K562 (cell line): Measurements from ENCODE around the gene UBE2K. TPM values are rescaled to one million over a fixed set of nuclear protein-coding genes. Genes with fewer than 3 reads are reported as not detected.

Experiments used
- ATAC-seq: fragments of 200-7000 bp; cut with Tn5 transposase; 3 replicates; pipeline ENCODE4 v1.9.1; 2020; ENCODE audit warnings: moderate library complexity
- BruUV-seq: library from RNA; stranded (reverse); fragments of 400-500 nt; replicated peaks from 2 replicates; lab custom pipeline; 2021; lab: Mats Ljungman, UMichigan
- CTCF ChIA-PET: fragments of 300-600 bp; formaldehyde crosslinking; extraction: SDS; loops from one replicate; lab custom pipeline; 2021; ENCODE audit warnings: low intra/inter-chr PET ratio; lab: Yijun Ruan, JAX
- POLR2A ChIA-PET: fragments of 300-600, 350-650 bp; sonication (Branson Sonifier 250); formaldehyde crosslinking; extraction: SDS; loops from one replicate; lab custom pipeline; 2021; ENCODE audit warnings: antibody characterized with exemption, inconsistent platforms; lab: Yijun Ruan, JAX
- DNase-seq, 4 experiments: peaks; one replicate each; pipeline versions ENCODE4 v3.0.0 to v3.0.0-alpha.2; 2011 to 2018; ENCODE audit warnings: low spot score in 3 of 4, mixed read lengths in 3 of 4; ENCODE audit errors: extremely low read depth in 1 of 4
- FAIRE-seq: peaks from 2 replicates; lab custom pipeline; 2011; peaks lifted over from hg19 to GRCh38; lab: Jason Lieb, UNC
- H2AFZ ChIP-seq: 2 replicates; pipeline ENCODE4 v1.6.0; 2011; ENCODE audit warnings: low read depth, low read length, control low read depth, inconsistent platforms
- H3K27ac ChIP-seq: fragments of 200-600 bp; 3 replicates; pipeline ENCODE4 v1.8.0; 2011; ENCODE audit warnings: low read depth, mild to moderate bottlenecking, control low read depth, inconsistent platforms, low read length, moderate library complexity, mixed read lengths; ENCODE audit errors: extremely low read depth
- H3K27me3 ChIP-seq, 2 experiments: fragments of 300-600 bp in 1 of 2; 2 replicates in 1 of 2; 3 replicates in 1 of 2; pipeline versions ENCODE4 v1.6.0 to v1.8.0; 2011; ENCODE audit warnings: inconsistent platforms in 2 of 2, low read length in 2 of 2, mild to moderate bottlenecking in 1 of 2, mixed read lengths in 1 of 2, moderate library complexity in 1 of 2; ENCODE audit not compliant: control insufficient read depth in 2 of 2, insufficient read depth in 2 of 2
- H3K36me3 ChIP-seq: fragments of 300-600 bp; 3 replicates; pipeline ENCODE4 v1.8.0; 2011; ENCODE audit warnings: mild to moderate bottlenecking, low read length, inconsistent platforms; ENCODE audit not compliant: control insufficient read depth, insufficient read depth
- H3K4me1 ChIP-seq, 2 experiments: fragments of 200-600 bp in 1 of 2; replicated peaks in 1 of 2; 2 replicates in 1 of 2; 3 replicates in 1 of 2; pipeline versions ENCODE4 v1.5.1 to v1.8.0; 2011; ENCODE audit warnings: inconsistent platforms in 2 of 2, low read length in 2 of 2, mild to moderate bottlenecking in 1 of 2, mixed read lengths in 1 of 2, moderate library complexity in 1 of 2; ENCODE audit not compliant: control insufficient read depth in 2 of 2, insufficient read depth in 2 of 2
- H3K4me2 ChIP-seq: 2 replicates; pipeline ENCODE4 v1.6.1; 2011; ENCODE audit warnings: low read length, control low read depth, inconsistent platforms, mixed read lengths; ENCODE audit not compliant: insufficient read depth
- H3K4me3 ChIP-seq: fragments of 200-600 bp; sonication (generic), shearing (Covaris generic); 2 replicates; pipeline ENCODE4 v1.5.1; 2016; ENCODE audit warnings: control low read depth, inconsistent platforms
- H3K79me2 ChIP-seq: fragments of 200-600 bp; 3 replicates; pipeline ENCODE4 v1.8.0; 2011; ENCODE audit warnings: low read length, inconsistent platforms; ENCODE audit not compliant: control insufficient read depth, insufficient read depth
- H3K9ac ChIP-seq, 2 experiments: 2 replicates each; pipeline versions ENCODE4 v1.6.0 to v1.6.1; 2011; ENCODE audit warnings: low read depth in 2 of 2, low read length in 2 of 2, control low read depth in 1 of 2, inconsistent platforms in 1 of 2, mild to moderate bottlenecking in 1 of 2, mixed read lengths in 1 of 2; ENCODE audit not compliant: insufficient read depth in 1 of 2
- H3K9me1 ChIP-seq: one replicate; pipeline ENCODE4 v1.6.0; 2011; ENCODE audit warnings: inconsistent platforms, mild to moderate bottlenecking, low read length, moderate library complexity; ENCODE audit not compliant: control insufficient read depth, insufficient read depth
- H3K9me3 ChIP-seq: replicated peaks from 2 replicates; pipeline ENCODE4 v1.5.1; 2011; ENCODE audit warnings: low read depth, low read length, inconsistent platforms; ENCODE audit not compliant: control insufficient read depth, insufficient read depth
- H4K20me1 ChIP-seq: replicated peaks from 2 replicates; pipeline ENCODE4 v1.6.1; 2011; ENCODE audit warnings: low read length, inconsistent platforms, mixed read lengths; ENCODE audit not compliant: control insufficient read depth, insufficient read depth
- BRD9 ChIP-seq: fragments of 450-650 bp; IDR thresholded peaks from 2 replicates; pipeline ENCODE4 v1.6.1; 2018; ENCODE audit warnings: low read depth; ENCODE audit not compliant: partially characterized antibody
- CEBPG ChIP-seq, 3 experiments: fragments of 200-800 bp in 1 of 3; sonication (Bioruptor generic) in 1 of 3; sonication (generic) in 1 of 3; formaldehyde crosslinking in 1 of 3; IDR thresholded peaks in 2 of 3; conservative IDR thresholded peaks in 1 of 3; 2 replicates each; pipeline versions ENCODE4 v1.6.1 to v1.8.0; 2016 to 2022; ENCODE audit warnings: missing compliant biosample characterization in 2 of 3, missing genetic modification characterization in 2 of 3, mild to moderate bottlenecking in 1 of 3, missing genetic modification reagents in 1 of 3
- DPF2 ChIP-seq: fragments of 450-650 bp; IDR thresholded peaks from 2 replicates; pipeline ENCODE4 v1.6.1; 2016
- EGR1 ChIP-seq: fragments of 450-650 bp; conservative IDR thresholded peaks from 2 replicates; pipeline ENCODE4 v1.6.1; 2017; ENCODE audit warnings: mild to moderate bottlenecking
- IFI16 ChIP-seq: fragments of 250-450 bp; sonication (Bioruptor Pico); IDR thresholded peaks from 2 replicates; pipeline ENCODE4 v2.1.2; 2022; ENCODE audit warnings: mild to moderate bottlenecking, inconsistent platforms
- MCM3 ChIP-seq: fragments of 450-650 bp; IDR thresholded peaks from 2 replicates; pipeline ENCODE4 v1.6.1; 2016
- NCOA4 ChIP-seq: fragments of 450-650 bp; IDR thresholded peaks from 2 replicates; pipeline ENCODE4 v1.6.1; 2018; ENCODE audit warnings: mild to moderate bottlenecking; ENCODE audit not compliant: partially characterized antibody
- NFATC3 ChIP-seq: fragments of 450-650 bp; IDR thresholded peaks from 2 replicates; pipeline ENCODE4 v1.6.1; 2017; ENCODE audit warnings: mild to moderate bottlenecking
- PCBP1 ChIP-seq: fragments of 200-400 bp; formaldehyde crosslinking; IDR thresholded peaks from 2 replicates; pipeline ENCODE4 v1.6.1; 2018; ENCODE audit warnings: mild to moderate bottlenecking, low read depth, low read length; ENCODE audit not compliant: poor library complexity, severe bottlenecking
- TAL1 ChIP-seq: fragments of 450-650 bp; IDR thresholded peaks from 2 replicates; pipeline ENCODE4 v1.6.1; 2016; ENCODE audit warnings: mild to moderate bottlenecking
- WGBS: fragments of 100-300 bp; shearing (Covaris generic); methylation state at CpG from one replicate; pipeline ENCODE4 v1.1.6; 2016; ENCODE audit warnings: low coverage, mixed read lengths; ENCODE audit not compliant: insufficient coverage; ENCODE audit errors: missing lambda C conversion rate; 5-methylcytosine and 5-hydroxymethylcytosine counted together
- in situ Hi-C: fragments of 300-500 bp; cut with MboI; formaldehyde crosslinking; loops from 4 replicates; pipeline ENCODE4 v1.15.0; 2018; ENCODE audit warnings: inconsistent platforms, mixed read lengths
- intact Hi-C: fragments of 100-400 bp; cut with micrococcal nuclease; formaldehyde crosslinking; loops from 2 replicates; pipeline ENCODE4 v1.14.2; 2022
- polyA plus RNA-seq, 8 experiments: library from polyadenylated mRNA; depleted of rRNA in 4 of 8; stranded (reverse) in 5 of 8; unstranded in 3 of 8; fragments of >200 nt; fragmentation: Nextera tagmentation in 2 of 8; fragmentation: Illumina TruSeq in 1 of 8; extraction: Ambion mirVana in 2 of 8; extraction: Trizol in 1 of 8; gene quantifications; 2 replicates each; pipeline versions ENCODE4 v1.2.1 to v1.2.3, GENCODE V29; 2011 to 2014; ENCODE audit warnings: inconsistent platforms in 1 of 8, missing spikeins in 1 of 8
- total RNA-seq, 7 experiments: library from RNA; depleted of rRNA in 6 of 7; stranded (reverse); fragments of >200 nt in 6 of 7; fragmentation: Illumina TruSeq in 2 of 7; extraction: Trizol in 2 of 7; gene quantifications; 2 replicates each; pipeline versions ENCODE4 v1.2.1 to v1.2.3, GENCODE V29; 2011 to 2021; ENCODE audit warnings: low replicate concordance in 1 of 7
- TF ChIP-seq, protein P1 (sequence below): fragments of 250-450 bp; sonication (Bioruptor Pico); IDR thresholded peaks from 2 replicates; pipeline ENCODE4 v1.6.1; 2021; ENCODE audit warnings: mild to moderate bottlenecking
- TF ChIP-seq, protein P2 (sequence below), 2 experiments: fragments of 450-650 bp in 1 of 2; sonication (generic) in 1 of 2; formaldehyde crosslinking in 1 of 2; IDR thresholded peaks; 2 replicates each; pipeline versions ENCODE4 v1.7.1 to v1.9.0; 2016 to 2022; ENCODE audit warnings: inconsistent platforms in 1 of 2, mild to moderate bottlenecking in 1 of 2, missing genetic modification reagents in 1 of 2

The UBE2K gene
- total and polyA plus RNA-seq, 9 of the 15 experiments (the other 6 are each of a cell fraction or from before 2014, with no cell fraction given): 29.8 to 190 (median 62.6) TPM

DNA sequence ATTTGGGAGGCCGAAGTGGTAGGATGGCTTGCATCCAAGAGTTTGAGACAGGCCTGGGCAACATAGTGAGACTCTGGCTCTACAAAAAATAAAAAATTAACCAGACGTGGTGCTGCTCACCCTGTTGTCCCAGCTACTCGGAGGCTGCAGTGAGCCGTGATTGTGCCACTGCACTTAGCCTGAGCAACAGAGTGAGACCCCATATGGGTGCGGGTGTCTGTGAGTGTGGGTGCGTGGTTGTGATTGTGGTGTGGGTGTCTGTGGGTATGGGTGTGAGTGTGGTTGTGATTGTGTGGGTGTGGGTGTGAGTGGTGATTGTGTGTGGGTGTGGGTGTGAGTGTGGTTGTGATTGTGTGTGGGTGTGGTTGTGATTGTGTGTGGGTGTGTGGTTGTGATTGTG is 114.6 kb downstream of the UBE2K start:
- H3K27me3 ChIP-seq: no peaks in the 10 kb centered on the region
- no peak overlapping the region for H3K9ac ChIP-seq
- H3K9me3 ChIP-seq: no peaks in the 10 kb centered on the region; the same call in 1 of the 2 replicates
- no peaks in the 10 kb centered on the region for H3K36me3 ChIP-seq
- no peak overlapping the region for H3K27ac ChIP-seq
- peaks cover 0 to 12% of the 10 kb centered on the region in 2 experiments; a peak in 2 of 5 replicates for H3K4me1 ChIP-seq
- H3K79me2 ChIP-seq: no peaks in the 10 kb centered on the region
- FAIRE-seq (peak; percentile 59), DNase-seq (no peak), ATAC-seq (no peak)
- BruUV-seq: no TSS peak
- POLR2A ChIA-PET: interaction anchor here (0.6 to 0.7 kb wide), 2 partner anchors 28 to 229 kb away, joined by 3 read pairs; no protein-coding TSS in a partner anchor
- H3K4me2 ChIP-seq: no peak overlapping the region
- H4K20me1 ChIP-seq: no peaks in the 10 kb centered on the region
- CTCF ChIA-PET: no interaction called here
- in situ Hi-C loops (no loop called here), intact Hi-C loops (no loop called here)
- 44% methylated on average over 6 of the region's 6 CpGs for WGBS
- no peak overlapping the region for H3K4me3 ChIP-seq
- H3K9me1 ChIP-seq: no peaks in the 10 kb centered on the region
- no peak overlapping the region for H2AFZ ChIP-seq
- no peak for TF ChIP-seq NFATC3
- no peak for TF ChIP-seq BRD9
- no peak for TF ChIP-seq CEBPG (CRISPR knock-in tag; IDR thresholded peaks at IDR 0.05)
- TF ChIP-seq CEBPG (tag; conservative IDR thresholded peaks at IDR 0.05 in 1 of 2, IDR thresholded peaks at IDR 0.05 in 1 of 2): no peak
- TF ChIP-seq PCBP1: no peak
- peak; percentile 58 for TF ChIP-seq EGR1
- no peak for TF ChIP-seq DPF2
- no peak for TF ChIP-seq IFI16 (CRISPR knock-in tag)
- no peak for TF ChIP-seq MCM3
- TF ChIP-seq, protein P1, sequence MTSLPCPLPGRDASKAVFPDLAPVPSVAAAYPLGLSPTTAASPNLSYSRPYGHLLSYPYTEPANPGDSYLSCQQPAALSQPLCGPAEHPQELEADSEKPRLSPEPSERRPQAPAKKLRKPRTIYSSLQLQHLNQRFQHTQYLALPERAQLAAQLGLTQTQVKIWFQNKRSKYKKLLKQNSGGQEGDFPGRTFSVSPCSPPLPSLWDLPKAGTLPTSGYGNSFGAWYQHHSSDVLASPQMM (CRISPR knock-in tag): no peak
- TF ChIP-seq TAL1: no peak
- TF ChIP-seq, protein P2, sequence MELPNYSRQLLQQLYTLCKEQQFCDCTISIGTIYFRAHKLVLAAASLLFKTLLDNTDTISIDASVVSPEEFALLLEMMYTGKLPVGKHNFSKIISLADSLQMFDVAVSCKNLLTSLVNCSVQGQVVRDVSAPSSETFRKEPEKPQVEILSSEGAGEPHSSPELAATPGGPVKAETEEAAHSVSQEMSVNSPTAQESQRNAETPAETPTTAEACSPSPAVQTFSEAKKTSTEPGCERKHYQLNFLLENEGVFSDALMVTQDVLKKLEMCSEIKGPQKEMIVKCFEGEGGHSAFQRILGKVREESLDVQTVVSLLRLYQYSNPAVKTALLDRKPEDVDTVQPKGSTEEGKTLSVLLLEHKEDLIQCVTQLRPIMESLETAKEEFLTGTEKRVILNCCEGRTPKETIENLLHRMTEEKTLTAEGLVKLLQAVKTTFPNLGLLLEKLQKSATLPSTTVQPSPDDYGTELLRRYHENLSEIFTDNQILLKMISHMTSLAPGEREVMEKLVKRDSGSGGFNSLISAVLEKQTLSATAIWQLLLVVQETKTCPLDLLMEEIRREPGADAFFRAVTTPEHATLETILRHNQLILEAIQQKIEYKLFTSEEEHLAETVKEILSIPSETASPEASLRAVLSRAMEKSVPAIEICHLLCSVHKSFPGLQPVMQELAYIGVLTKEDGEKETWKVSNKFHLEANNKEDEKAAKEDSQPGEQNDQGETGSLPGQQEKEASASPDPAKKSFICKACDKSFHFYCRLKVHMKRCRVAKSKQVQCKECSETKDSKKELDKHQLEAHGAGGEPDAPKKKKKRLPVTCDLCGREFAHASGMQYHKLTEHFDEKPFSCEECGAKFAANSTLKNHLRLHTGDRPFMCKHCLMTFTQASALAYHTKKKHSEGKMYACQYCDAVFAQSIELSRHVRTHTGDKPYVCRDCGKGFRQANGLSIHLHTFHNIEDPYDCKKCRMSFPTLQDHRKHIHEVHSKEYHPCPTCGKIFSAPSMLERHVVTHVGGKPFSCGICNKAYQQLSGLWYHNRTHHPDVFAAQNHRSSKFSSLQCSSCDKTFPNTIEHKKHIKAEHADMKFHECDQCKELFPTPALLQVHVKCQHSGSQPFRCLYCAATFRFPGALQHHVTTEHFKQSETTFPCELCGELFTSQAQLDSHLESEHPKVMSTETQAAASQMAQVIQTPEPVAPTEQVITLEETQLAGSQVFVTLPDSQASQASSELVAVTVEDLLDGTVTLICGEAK (IDR thresholded peaks at IDR 0.05): no peak
- TF ChIP-seq, protein P2 (CRISPR knock-in tag; IDR thresholded peaks at IDR 0.05): no peak
- no peak for TF ChIP-seq NCOA4
